Measurements from ENCODE around the gene DGAT2L6. TPM values are rescaled to one million over a fixed set of nuclear protein-coding genes. Genes with fewer than 3 reads are reported as not detected.

The DGAT2L6 gene, protein sequence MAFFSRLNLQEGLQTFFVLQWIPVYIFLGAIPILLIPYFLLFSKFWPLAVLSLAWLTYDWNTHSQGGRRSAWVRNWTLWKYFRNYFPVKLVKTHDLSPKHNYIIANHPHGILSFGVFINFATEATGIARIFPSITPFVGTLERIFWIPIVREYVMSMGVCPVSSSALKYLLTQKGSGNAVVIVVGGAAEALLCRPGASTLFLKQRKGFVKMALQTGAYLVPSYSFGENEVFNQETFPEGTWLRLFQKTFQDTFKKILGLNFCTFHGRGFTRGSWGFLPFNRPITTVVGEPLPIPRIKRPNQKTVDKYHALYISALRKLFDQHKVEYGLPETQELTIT
- not detected for total RNA-seq
- long read RNA-seq, result 0 reads

DNA sequence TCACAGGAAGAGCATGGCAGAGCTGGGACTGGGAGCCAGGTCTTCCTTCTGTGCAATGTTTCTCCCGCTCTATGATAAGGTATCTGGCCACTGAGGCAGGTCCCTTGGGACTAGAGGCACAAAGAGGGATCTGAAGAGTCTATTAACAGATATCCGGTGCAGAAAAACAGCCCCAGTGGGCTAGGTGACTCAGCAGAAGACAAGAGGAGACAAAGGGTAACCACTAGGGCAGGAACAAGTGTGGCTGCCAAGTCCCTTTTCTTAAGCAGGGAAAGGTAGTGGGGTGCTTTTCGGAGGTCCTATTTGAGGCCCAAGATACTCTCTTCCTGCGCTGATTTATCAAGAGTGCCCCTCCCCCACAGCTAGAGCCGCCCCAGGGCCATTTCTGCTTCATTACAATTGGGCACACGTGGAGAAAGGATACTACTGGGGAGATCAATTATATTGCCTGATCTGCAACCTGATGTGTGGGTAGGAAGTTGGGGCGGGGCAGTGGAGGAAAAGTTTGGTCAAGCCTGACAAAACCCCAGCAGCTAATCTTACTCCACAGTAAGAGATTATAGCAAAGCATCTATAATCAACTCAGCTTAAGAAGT, at the start of gene DGAT2L6:
DGAT2L6 (plus strand) TSS at position 546 of the 596 bp plus-strand sequence. CDS start 100 bp downstream, outside the sequence.
- ATAC-seq (no peak), DNase-seq (no peak)
- intact Hi-C loops (cut with micrococcal nuclease), result no loop called here

DNA sequence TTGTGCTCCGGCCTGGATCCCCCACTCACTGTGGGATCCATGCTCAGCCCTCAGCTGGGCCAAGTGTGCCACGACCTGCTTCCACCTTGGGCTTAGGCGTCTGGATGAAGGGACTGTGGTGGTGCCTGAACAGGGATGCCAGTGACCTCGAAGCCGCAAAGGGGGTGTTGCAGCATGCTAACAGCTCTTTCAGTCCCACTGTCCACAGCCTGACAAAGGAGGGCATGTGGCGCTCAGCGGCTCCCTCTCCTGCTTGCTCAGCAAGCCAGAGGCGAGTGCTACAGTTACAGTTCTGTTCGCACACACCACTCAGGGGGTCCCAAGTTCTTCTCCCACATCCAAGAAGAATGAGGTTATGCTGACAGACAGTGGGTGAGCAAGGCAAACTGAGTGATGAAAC, 49.2 kb upstream of the DGAT2L6 start:
- DNase-seq (no peak), ATAC-seq (no peak)
- intact Hi-C loops (cut with micrococcal nuclease), result no loop called here

DNA sequence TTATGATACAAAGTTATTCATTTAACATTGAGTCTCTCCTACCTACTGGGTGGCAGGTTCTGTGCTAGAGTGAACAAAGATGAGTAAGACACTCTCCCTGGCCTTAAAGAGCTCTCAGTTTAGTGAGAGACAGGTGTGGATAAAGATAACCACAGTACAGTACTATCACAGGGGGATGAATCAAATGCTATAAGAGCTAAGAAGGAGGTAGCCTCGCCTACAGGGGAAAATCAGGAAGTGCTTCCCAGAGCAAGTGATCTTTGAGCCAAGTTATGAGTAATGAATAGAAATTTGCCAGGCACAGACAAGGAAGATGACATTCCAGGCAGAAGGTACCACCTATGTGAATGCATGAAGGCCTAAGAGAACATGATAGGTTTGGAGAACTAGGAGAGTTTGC, 47.5 kb upstream of the DGAT2L6 start:
- no peak for ATAC-seq
- intact Hi-C loops (cut with micrococcal nuclease), result no loop called here
- DNase-seq, result no peak

DNA sequence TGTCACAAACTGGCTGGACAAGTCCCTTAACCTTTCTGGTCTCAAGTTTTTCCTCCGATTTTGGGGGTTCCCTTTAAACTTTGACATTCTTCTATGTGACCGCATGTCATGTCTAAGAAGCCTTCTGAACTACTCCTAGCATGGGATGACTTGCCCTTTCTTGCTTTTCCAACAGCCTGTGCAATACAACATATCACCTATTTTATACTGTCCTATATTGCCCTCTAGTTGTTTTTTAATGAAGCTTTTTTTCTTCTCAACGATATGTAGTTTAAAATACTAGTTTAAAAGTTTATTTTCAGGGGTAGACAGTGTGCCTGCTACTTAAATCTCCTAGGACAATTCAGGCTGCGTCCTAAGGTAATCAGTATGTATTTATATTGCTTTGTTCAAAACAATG, 45.1 kb upstream of the DGAT2L6 start:
- ATAC-seq (no peak), DNase-seq (no peak)
- intact Hi-C loops (cut with micrococcal nuclease), result no loop called here

DNA sequence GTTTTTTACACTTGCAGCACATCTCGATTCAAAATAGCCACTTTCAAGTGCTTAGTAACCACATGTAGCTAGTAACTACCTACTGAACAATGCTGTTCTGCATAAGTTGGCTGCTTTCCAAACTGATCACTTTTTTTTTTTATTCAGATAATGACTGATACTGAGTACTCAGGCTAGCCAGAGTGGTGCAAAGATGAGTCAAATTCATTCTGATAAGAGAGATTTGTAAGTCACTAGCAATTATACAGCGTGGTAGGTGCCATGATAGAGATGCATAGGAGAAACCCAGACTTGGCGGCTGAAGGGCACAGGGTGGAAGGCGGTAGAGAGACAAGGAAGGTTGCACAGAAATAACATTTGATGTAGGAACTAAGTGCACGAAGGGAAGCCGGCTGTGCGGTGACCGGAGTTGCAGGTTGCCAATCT, 44.4 kb upstream of the DGAT2L6 start:
- no peak for DNase-seq
- intact Hi-C loops (cut with micrococcal nuclease), result no loop called here
- peak; percentile 9 for ATAC-seq

DNA sequence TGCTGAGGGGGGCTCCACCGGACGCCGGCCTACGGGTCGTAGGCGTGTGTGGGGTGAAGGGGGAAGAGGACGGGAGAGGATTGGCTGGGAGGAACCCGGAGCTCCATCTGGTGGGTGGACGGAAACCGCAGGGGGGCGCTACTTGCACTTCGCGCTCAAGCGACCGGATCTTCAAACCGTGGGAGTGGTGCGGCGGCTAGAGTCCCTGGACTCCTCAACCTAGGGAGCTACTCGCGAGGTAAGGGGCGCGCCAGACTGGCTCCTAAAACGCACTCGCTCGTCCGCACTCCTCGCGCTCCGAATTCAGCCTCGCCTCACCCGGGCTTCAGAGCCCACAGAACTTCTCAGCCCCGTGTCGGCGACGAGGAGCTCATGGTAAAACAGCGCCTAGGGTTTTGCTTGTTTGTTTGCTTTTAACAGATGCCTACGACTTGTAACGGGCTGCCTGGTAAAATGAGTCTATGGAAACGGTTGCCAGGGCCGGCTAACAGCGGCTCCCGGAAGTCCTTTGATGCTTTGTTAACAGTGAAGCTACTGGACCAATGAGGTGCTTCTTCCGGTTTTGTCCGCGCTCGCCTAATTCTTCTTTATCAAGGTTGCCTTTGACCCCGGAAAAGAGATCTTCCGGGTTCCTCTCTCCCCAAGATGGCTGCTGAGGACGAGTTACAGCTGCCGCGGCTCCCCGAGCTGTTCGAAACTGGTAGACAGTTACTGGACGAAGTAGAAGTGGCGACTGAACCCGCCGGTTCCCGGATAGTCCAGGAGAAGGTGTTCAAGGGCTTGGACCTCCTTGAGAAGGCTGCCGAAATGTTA, 43.8 kb upstream of the DGAT2L6 start, which contains the start of gene IGBP1:
IGBP1 (plus strand) TSS at position 145 of the 813 bp plus-strand sequence; CDS start at position 646, 501 bp downstream.
- DNase-seq, result peak; percentile 88
- intact Hi-C loops (cut with micrococcal nuclease), result no loop called here
- ATAC-seq, result peak; percentile 96

DNA sequence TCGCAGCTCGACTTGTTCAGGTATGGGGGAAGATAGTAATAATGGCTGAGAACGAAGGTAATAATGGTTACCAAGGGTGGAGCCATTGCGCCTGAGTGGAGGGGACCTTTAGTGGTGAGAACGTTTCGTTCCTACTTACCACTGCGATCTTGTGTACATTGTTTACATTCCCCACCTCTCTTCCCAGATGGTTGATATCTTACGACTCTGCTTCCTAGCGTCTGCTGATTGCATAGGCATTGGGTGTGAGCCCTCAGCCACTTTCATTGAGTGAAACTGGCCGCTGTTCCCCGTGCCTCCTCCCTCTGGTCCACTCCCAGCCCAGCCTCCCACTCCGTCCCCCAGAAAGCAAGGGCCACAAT, 43.2 kb upstream of the DGAT2L6 start:
- DNase-seq (no peak), ATAC-seq (no peak)
- intact Hi-C loops (cut with micrococcal nuclease), result no loop called here

DNA sequence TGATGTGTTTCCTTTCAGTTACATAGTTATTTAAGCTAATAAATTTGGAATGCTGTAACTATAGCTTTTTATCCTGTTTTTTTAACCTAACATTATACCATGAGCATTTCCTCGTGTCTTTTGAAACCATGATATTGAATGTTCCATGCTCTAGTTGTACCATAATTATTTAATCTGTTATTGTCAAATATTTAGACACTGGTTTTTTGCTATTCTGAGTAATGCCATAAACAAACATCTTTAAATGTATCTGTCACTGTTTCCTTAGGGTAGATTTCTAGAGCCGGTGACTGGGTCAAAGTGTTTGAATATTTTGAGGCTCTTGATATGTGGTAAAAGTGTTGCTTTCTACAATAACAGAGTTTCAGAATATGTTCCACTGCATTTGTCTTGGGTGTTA, 38.7 kb upstream of the DGAT2L6 start:
- DNase-seq (no peak), ATAC-seq (no peak)
- intact Hi-C loops (cut with micrococcal nuclease), result no loop called here

DNA sequence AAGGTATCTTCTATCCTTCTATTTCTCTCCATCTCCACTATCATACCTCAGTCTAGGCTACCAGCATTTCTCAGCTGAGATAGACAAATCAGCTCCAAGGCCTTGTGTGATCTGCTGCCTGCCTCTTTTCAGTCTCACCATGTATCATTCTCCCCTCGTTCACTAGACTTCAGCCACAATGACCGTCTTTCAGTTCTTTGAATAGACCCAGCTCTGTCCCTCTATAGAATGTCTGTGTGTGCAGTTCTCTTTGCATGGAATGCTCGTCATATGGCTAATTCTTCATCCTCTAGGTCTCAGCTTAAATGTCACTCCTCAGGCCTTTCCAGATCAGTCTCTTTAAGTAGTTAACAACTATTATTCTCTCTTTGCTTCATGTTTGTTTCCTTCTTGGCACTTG, 37.5 kb upstream of the DGAT2L6 start:
- ATAC-seq (no peak), DNase-seq (no peak)
- intact Hi-C loops (cut with micrococcal nuclease), result no loop called here

DNA sequence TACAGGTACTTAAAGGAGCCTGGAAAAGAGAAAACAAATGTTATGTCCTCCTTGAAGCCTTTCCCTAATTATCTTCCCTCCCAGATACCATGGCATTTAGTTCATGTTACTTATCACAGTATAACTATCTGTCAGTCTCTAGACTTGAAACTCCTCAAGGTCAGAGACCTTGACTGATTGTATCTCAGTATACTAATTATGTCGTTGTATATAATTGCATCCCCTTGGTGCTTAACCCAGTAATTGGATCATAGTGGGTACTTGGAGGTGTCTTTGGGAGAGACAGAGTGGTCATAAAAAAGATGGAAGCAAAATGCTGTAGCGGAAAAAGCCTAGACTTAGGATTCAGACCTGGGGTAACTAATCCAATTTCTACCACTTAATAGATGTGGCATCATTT, 35.9 kb upstream of the DGAT2L6 start:
- DNase-seq (no peak), ATAC-seq (no peak)
- intact Hi-C loops (cut with micrococcal nuclease), result no loop called here

DNA sequence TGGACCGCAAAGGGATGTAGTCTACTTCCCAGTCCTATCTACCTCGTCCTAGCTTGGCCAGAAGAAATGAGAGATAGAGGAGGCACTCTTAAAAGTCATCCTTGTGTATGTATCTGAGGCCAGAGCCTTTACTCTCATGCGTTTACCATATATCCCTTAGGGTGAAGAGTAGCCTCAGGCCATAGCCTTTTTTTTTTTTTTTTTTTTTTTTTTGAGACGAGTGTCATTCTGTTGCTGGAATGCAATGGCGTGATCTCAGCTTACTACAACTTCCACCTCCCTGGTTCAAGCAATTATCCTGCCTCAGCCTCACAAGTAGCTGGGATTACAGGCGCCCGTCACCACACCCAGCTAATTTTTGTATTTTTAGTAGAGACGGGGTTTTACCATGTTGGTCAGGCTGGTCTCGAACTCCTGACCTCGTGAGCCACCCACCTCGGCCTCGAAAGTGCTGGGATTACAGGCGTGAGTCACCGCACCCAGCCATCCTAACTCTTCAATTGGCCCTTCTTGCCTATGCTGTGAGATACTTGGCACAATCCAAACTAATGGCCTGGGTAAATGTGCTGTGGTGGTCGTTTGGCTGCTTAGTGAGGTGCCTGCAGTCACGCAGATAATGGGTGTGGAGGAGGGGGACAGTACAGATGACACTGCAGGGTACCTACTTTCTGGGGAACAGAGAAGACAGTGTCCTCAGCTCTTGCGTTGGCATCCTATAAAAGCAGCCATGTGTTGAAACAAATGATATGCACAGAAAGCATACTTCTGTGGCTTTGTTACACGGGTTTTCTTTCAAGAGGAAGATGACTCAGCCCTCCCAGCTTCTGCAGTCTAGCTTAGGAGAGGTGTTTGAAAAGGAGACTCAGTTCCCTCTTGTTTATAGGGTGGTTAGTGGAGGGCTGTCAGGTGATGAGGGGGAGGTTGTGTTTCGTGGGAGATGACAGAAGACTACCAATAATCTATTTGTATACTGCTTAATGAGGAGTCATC, 10.4 kb upstream of the DGAT2L6 start:
- DNase-seq (no peak), ATAC-seq (no peak)
- intact Hi-C loops (cut with micrococcal nuclease), result no loop called here

DNA sequence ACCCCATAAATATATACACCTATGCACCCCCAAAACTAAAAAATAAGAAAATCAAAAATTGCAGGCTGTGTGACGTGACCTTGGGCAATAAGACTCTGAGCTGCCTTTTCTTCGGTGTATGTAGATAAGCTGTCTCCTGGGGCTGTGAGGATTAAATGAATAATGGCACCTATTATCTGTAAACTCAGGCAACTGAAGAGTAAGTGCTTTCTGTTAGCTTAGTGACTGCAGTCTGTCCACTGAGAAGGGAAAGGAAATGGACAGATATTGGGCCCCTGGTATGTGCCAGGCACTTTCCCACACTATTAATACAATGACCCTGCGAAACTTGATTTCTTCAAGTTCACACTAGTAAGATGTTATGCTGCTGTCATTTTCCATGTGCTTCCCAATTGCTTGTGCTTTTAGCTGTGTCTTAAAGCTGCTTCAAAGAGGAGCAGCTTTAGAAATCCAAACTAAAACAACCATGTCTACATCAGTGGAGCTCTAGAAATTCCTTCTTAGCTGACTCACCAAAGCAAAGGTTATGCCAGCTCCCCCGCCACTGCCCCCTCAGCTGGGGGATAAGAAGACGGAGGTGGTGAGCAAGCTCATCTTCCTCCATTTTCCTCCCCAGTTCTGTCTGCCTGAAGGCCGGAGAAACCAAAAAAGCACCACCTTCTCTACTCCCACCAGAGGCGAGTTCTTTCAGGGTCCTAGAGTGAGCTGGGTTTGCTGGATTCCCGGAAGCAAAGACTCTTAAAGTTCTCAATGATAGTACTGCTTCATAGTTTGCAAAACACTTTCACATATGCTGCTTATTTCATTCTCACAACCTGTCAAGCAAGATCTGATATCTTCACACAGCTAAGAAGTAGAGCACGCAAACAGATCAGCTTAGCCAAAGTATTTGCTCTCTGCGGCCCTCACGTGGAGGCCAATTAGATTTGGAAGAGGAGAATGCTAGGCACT, 8.8 kb upstream of the DGAT2L6 start:
- ATAC-seq (peak; percentile 55), DNase-seq (no peak)
- intact Hi-C loops (cut with micrococcal nuclease), result no loop called here

DNA sequence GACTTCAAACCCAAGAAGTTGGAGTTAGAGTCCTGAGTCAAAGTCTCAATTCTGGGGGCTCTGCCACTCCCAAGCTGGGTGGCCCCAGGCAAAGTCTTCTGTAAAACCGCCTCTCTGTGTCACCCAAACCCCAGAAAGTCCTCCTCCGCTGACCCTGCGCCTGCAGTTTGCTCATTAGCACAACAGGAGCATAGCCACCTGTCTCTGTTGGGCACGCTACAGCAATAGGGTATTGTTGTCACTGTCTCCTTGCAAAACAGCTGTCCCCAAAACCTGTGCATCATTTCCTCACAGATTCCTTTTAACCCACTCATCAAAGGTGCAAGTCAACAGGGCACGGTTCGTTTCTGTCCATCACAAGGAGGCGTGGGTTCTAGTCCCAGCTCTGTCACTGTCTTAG, 8.0 kb upstream of the DGAT2L6 start:
- no peak for ATAC-seq
- intact Hi-C loops (cut with micrococcal nuclease), result no loop called here
- no peak for DNase-seq

DNA sequence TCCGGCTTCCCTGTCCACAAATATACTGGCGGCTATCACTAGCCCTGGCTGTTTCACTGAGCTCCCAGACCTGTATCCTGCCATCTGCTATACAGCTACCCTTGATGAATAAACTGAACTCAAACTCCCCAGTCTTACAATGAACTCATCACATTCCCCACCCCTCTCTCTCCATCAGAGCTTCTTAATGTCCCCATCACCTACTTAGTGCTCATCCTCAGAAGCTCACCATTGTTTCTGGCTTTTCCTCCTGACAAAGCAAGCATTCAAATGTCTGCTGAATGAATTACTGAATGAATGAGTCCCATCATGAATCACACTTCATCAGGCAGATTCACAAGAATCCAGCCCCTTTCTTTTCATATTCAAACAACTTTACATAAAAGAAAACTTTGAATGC, 5.7 kb upstream of the DGAT2L6 start:
- ATAC-seq, result no peak
- no peak for DNase-seq
- intact Hi-C loops (cut with micrococcal nuclease), result no loop called here

DNA sequence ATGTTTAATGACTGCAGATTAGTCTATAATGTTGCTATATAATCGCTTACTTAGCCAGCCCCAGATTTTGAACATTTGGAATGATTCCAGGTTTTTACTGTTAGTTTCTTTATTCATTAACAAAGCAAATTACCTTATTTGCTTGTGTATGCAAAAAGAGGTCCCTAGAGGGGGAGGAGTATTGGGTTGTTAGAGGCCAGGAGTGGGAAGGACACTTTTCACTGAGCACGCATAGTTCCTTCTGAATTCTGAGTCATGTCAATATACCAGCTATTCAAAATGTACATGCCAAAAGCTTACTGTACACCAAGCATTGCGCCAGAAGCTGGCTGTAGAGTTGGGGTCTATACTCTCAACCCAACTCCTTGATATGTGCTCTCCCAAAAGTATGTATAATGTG, 5.1 kb upstream of the DGAT2L6 start:
- ATAC-seq, result no peak
- DNase-seq, result no peak
- intact Hi-C loops (cut with micrococcal nuclease), result no loop called here

DNA sequence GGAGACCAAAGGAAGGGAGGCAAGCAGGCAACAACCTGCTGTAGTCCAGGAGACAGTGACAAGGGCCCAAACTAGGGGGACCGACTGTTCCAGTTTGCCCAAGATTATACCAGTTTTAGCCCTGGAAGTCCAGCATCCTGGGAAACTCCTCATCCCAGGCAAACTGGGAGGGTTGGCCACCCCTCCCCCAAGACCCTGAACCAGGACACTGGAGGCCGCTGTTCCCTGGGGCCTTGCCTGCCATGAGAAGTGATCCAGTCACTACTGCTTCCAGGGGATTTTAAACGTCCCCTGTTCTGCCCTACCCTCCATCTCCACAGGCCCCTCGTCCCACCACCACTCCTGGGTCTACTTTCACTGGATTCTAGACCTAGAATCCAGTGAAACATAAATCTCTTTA, 4.3 kb upstream of the DGAT2L6 start:
- no peak for DNase-seq

DNA sequence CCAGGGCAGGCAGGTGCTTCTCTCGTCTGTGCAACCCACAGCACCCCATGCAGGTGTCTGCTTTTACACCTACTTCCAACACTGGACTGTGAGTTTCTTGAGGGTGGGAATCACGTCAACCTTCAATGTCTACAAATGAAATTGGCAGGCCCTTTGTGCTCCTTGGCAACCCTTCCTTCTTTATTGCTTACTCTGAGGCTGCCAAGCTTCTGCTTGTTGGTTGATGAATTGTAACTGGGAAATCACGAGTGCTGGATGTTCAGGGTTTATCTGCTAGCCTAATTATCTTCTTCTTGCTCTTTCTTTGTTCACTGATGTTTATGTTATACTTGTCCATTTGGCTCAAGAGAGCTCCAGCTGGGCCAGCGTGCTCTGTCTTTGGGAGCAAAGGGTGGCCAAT, 2.5 kb upstream of the DGAT2L6 start:
- ATAC-seq (no peak), DNase-seq (no peak)
- intact Hi-C loops (cut with micrococcal nuclease), result no loop called here

More for the DNA sequence above, 4.3 kb upstream of the DGAT2L6 start:
- no peak for ATAC-seq
- intact Hi-C loops (cut with micrococcal nuclease), result no loop called here

DNA sequence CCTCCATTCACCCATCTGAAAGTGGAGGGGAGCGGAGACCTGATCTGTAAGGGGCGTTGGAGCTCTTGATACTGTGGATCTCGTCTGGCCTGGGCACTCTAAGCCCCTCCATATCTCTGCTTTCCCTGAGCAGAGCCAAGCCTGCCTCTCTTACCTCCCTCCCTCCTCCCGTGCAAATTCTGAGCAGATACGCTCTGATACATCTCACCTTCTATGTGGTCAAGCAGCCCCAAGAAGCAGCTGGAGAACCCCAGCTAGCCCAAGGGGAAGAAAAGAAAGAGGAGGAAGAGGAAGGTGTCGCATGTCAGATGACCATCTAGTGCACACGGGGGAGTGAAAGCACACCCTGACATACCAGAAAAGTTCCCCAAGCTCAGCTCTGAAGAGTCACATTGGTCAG, 1.9 kb upstream of the DGAT2L6 start:
- no peak for ATAC-seq
- intact Hi-C loops (cut with micrococcal nuclease), result no loop called here
- DNase-seq, result no peak
